NCI-H526 treated with DMSO at 0.1 percent for 48 hours (cell line): ENCODE measurements around the gene PLEKHN1.
"Not testable (repeated sequence)": the region's sequence is repeated elsewhere in the genome, so short reads cannot be mapped to it uniquely, and the experiment has no call there.

Source experiments
- DNase-seq: peaks from one replicate; lab custom pipeline; 2025; lab: John Stamatoyannopoulos, UW

Gene PLEKHN1

DNA sequence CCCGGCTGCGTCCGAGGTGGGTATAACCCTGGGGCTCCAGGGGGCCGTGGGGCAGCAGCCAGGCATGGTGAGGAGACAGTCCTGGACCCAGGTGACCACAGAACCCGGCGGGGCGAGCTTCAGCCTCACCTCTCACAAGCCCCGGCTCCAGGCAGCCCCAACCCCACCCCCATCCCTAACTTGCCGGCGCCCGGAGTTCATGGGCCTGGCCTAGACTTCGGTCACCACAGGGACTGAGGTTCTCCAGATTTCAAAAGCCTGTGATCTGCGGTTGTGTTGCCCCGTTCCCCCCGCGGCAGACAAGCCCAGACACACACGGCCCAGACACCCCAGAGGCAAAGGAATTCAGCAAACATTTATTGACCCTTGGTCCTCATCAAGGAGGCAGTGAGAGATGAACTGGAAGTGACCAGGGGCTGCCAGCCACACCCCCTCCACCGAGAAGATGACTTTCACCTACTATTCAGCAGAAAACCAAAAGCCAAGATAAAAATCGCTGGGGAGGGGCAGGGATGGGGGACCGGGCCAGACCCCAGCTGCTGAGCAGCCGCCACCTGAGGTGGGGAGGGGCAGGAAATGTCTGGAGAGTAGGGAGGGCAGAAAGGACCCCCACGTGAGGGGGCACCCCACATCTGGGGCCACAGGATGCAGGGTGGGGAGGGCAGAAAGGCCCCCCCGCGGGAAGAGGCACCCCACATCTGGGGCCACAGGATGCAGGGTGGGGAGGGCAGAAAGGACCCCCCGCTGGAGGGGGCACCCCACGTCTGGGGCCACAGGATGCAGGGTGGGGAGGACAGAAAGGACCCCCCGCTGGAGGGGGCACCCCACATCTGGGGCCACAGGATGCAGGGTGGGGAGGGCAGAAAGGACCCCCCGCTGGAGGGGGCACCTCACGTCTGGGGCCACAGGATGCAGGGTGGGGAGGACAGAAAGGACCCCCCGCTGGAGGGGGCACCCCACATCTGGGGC is 29.7 kb downstream of the PLEKHN1 start:
- no peak for DNase-seq

DNA sequence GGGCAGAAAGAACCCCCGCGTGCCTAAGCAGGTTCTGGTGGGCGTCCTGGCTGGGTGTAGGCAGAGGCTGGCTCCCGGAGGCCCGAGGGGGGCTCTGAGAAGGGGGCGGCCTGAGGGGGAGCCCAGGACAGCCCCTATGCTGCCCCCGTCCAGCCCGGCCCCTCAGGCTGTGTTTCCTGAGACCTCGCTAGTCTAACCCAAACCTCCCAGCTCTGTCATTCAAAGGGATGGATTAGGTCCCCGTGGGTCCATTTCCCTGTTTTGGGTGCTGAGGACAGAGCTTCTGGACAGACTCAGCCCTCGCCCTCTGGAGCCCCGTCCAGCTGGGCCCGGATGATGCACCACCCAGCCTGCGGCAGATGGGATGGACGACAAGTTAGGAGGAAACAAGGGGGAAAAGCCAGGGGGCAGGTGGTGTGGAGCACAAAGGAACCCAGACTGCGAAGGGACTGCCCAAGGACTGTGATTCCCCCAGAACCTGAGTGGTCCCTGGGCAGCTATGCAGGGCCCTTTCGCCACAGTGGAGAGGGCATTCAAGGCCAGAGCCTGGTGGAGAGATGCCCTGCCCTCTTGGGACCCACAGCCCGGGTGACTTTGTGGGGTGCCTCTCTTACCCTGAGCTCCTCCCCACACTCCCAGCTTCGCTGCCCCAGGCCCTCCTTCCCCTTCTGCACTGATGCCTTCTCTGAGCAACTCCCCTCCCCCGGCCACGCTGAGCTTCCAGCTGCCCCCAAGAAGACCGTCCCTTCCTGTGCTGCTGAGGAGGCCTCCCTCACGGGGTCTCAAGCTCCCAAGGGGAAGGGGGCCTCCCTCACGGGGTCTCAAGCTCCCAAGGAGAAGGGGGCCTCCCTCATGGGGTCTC is 30.8 kb downstream of the PLEKHN1 start:
- DNase-seq, result no peak

DNA sequence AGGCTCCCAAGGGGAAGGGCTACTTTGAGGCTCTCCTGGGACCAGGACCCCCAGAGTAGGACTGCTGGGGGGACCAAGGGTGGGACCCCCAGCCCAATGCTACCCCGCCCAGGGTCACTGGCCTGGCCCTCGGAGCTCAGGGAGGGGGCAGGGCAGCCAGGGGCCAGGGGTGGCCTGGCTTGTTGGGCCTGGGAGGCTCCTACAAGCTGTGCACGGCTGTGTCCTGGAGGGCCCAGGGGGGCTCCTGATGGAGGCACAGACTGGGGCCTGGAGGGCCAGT is 31.4 kb downstream of the PLEKHN1 start:
- no peak for DNase-seq

DNA sequence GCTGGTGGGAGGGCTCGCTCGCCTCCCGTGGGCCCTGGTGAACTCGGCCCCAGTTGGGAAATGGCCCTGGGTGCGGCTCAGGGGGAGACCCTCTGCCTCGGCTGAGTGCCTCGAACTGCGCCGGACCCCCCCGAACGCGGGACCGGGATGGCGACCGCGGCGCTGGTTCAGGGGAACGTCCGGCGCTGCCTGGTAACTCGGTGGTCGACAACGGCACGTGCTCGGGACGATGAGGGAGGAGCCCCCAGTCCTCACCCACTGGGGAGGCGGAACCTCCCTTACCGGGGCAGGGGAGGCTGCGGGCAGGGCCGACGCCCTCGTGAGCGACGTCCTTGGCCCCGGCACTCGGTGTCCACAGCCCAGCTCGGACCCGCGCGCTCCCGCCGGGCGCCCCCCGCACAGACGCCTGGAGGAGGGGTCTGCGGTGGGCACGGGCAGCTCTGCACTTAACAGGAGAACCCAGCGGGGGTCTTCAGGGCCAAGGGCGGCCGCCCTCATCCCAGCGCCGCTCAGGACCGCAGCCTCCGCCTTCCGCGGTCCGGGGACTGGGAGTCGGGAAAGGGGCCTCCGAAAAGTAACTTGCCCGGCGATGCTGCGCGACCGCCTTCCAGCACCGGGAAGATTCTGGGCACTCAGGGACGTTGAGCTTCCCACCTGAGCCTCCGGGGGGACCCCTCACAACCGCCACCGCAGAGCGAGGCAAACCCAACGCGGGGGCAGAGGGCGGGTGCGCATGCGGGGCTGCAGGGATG is 31.9 kb downstream of the PLEKHN1 start:
- DNase-seq, result no peak

DNA sequence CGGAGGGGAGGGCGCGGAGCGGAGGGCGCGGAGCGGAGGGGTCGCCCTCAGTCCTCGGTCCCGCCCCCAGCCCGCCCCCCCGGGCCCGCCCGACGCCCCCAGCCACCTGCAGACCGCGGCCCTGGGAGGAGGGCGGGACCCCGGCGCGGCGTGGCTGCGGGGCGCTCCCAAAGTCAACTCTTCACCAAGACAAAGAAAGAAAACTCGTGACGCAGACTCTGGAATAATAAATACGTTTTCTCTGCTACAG is 32.4 kb downstream of the PLEKHN1 start:
- DNase-seq, result no peak

DNA sequence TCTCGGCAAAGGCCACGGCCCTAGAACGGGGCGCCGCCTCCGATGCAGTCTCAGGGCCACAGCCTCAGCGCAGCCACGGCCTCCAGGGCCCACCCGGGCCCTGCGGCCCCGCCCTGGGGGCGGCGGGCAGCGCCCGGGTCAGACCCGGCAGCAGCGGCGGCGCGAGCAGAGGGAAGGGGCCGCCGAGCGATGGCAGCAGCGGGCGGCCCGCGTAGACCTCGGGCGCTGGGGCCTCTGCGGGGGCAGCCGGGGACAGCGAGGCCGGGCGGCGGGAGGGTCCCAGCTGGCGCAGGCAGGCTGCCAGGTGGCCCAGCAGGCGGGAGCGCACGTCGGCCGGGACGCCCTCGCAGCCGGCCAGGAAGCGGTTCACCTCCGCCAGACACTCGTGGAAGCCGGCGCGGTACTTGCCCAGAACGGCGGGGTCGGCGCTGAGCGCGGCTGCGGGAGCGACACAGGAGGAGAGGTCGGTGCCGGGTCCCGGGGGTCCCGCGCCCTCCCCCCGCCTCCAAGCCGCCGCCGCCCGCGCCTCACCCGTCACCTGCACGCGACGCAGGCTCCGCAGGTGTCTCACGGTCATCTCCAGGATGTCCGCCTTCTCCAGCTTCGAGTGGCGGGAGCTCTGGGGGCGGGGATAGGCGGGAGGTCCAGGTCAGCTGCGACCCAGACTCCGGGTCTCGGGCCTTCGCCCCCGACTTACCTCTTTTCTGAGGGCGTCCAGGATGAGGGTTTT is 32.9 kb downstream of the PLEKHN1 start:
- DNase-seq, result no peak

DNA sequence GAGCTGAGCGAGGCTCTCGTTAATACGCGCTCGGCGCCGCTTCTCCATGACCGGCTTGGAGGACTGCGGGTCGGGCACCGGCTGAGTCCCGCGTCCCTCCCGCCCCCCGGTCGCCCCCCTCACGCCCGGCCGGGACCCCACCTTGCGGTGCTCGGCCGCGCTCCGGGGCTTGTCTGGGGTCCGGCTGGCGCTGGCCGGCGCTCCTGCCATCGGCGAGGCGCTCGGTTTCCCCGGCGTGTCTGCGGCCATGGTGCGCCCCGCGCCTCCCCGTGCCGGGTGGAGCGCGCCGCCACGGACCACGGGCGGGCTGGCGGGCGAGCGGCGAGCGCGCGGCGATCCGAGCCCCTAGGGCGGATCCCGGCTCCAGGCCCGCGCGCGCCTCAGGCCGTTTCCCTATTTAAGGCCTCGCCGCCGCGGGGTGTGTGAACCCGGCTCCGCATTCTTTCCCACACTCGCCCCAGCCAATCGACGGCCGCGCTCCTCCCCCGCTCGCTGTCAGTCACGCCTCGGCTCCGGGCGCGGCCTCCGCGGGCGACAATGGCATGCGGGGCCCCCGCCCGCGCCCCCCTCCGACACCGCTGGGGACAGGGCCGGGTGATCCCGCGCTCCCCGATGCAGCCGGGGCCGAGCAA is 33.6 kb downstream of the PLEKHN1 start, which contains the start of gene HES4:
TSS of gene HES4 (minus strand) at position 373 of the 632 bp plus-strand sequence. CDS start at position 249, 124 bp downstream.
- DNase-seq, result peak; percentile 78

DNA sequence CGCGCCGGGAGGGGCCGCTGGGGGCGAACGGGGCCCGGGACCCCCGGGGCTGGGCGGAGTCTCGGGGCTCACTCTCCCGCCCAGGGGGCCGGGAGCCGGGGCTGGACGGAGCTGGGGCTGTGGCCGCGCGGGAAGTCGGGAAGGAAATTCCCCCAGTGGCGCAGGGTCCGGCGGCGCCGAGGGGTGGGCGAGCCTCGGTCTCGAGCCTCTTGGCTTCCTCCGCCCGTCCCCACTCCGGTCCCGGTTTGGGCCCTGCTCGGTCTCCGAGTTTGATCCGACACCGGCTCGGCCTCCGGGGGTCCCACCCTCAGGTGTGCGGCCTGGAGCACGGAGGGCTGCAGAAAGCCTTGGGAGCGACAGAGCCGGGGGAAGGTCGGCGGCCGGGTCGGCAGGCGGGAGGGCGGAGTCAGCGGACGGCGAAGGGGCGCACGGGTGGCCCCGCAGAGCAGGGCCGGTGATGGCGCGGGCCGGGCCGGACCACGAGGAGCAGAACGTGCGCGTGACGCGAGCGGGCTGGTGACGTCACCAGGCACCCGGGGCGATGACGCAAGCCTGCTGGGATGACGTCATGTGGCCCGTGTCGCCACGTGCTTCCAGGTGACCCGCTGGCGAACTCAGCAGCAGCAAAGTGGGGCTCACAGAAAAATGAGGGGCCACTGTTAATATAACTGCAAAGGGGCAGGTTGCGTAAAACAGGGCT is 34.2 kb downstream of the PLEKHN1 start:
- peak; percentile 61 for DNase-seq

DNA sequence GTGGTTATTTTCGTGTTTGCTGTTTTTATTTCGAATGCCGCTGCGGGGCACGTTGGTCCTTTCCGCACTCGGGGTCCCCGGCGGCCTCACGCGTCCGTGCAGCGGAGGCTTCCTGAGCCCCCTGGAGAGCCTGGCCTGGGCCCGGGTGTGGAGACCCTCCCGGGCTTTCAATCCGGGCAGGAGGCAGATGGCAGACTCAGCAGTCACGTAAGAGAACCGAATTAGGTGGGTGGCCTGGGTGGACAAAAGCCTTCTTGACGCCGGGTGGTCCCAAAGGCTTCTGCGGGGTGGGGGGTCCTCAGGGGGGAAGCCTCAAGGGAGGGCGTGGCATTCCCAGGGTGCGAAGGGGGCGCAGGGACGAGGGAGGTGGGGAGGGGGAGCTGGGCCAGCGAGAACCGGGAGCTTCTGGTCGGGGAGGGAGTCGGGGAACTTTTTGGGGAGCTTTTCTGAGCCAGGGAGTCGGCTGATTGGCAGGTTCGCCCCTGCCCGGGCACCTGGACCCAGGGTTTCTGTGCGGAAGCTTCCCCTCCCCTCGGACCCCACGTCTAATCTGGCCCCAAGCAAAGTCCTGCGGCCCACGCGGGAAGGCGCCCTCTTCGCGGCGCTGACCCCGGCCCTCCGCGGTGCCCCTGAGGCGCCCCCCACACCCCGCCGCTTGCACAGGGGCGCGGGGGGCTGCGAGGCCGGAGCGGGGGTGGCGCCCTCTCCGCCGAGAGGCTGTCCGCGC is 34.9 kb downstream of the PLEKHN1 start:
- no peak for DNase-seq

DNA sequence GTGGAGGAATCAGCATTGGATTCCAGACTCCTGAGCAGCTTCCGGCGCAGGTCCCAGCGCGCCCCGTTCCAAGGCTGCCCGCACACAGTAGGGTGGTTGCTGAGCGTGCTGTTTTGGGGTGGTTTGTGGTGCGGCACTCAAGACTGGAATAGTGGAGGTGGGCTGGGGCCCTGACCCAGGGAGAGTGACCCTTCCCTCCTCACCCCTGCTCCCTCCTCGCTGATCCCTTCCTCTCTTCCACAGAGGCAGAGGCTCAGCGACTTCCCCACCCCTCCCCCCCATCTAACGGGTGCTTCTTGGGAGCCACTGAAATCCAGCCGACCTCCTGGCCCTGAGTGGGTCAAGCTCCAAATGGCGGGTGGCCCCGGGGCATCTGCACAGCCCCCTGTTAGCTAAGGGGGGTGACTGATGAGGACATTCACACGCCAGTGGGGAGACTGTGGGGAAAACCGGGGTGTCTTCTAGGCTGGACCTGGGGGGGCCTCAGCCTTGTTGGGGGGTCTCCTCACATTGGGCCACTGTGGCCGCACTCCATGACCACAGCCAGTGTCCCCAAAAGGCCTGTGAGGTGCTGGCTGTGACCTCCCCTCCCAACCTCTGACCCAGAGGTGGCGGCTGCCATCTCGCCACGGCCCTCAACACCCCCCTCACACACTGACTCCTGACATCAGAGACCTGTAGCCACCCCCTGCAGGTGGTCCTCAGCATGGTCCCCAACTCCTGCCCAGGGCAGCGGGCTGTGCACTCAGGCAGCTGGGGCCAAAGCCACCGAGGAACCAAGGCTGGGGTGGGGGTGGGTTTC is 37.5 kb downstream of the PLEKHN1 start:
- no peak for DNase-seq

DNA sequence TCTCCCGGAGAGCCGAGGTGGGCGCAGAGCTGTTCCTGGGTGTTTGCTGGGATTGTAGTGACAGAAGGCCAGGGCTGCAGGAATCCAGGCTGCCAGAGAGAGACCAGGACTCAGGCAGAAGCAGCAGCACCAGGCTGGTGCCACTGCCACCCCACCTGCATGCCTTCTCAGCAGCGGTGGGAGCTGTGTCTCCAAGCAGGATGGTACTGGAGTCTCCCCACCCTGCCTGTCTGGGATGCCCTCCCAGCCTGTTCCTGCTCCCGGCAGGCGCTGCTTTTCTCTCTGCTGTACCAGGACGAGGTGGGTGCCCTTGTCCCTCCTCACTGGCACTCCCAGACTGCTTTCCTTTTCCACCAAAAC is 38.1 kb downstream of the PLEKHN1 start:
- no peak for DNase-seq

DNA sequence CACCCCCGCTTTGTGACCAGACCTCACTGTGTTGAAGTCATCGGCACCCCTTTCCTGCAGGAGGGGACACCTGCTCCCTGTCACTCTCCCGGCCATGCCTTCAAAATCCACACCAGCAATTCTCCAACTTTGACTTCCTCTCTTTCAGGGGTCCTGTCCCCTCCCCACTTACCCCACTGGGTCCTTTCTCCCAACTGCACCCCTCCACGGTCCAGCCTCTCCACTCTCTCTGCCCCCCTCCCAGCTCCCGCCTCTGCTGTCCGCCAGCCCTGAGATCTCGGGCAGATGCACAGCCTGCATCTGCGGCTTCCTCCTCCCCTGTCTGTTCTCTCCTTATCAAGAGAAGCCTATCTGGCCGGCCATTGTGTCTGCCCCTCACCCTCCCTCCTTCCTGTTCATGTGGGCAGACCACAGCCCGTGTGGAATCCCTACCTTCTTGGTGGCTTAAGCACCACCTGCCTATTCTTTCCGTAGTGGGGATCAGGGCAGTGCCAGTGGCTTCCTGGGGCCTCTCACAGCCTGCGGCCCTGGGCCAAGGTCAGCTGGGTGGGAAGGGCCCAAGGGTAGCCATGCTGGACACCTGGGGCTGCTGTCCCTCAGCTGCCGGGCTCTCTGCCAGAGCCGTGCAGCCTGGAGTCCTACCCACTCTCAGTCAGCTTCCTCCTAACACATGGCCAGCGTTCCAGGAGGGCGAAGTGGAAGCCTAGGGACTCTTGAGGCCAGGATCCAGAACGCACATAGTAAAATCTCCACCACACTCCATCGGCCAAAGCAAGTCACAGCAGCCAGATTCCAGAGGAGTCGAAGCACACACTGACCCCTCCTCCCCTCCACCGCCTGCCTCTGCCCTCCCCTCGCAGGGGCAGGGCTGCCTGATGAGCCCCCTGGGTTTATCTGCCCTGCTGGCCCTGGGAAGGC is 38.8 kb downstream of the PLEKHN1 start:
- DNase-seq, result no peak

DNA sequence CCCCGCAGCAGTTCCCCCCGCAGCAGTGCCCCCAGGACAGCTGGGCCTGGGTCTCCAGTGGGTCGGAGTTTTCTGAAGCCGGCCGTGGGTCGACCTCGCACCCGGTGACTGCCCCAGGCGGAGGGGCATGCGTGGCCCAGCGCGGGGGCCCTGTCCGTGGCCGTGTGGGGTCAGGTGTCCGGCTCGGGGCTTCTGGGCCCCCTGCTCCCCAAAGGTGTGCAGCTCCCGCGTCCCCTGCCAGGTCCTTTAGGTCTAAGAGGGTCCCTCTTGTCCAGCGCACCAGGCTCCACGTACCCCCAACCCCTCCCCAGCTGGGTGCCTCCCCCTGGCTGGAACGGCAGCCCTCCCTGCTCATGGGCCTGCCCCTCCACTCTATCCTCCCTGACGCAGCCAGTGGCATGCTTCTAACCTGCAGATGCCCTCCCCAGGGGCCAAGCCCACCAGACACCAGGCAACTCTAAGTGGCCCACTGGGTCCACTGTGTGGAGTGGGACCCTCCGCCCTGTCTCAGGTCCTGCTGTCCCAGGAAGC is 39.6 kb downstream of the PLEKHN1 start:
- no peak for DNase-seq

DNA sequence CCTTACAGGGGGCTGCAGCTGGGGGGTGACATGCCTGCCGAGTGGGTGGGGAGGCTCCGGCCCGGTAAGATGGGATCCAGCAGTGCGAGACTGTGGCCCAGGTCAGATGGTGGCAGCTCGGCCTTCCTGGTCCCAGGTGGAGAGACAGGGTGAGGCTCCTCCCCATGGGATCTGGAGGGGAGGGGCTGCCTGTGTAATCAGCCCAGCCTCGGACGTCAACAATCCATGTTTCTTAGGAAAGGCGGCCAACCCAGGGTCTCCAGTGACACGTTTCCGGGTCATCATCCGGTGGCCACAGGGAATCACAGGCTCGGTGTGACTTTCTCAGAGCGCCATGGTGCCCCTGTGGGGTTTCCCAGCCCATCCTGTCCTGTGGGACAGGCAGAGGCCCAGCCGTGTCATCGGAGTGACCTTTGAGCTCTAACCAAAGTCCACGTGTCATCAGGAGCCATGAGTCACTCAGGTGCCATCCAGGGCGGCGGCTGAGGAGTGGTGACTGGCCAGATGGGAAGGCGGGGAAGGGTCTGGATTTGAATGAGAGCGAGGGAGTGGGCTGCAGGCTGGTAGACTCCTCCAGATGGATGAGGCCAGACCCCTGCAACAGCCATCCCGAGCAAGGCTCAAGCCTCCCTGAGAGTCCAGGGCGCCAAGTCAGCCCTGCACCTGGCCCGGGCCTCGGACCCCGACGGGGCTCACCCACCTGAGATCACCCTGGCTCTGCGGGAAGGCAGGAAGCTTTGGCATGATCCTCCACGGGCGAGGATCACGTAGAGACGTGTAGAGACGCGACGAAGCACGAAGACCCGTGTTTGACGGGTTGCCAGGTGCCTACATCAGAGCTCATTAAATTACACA is 40.2 kb downstream of the PLEKHN1 start:
- no peak for DNase-seq

DNA sequence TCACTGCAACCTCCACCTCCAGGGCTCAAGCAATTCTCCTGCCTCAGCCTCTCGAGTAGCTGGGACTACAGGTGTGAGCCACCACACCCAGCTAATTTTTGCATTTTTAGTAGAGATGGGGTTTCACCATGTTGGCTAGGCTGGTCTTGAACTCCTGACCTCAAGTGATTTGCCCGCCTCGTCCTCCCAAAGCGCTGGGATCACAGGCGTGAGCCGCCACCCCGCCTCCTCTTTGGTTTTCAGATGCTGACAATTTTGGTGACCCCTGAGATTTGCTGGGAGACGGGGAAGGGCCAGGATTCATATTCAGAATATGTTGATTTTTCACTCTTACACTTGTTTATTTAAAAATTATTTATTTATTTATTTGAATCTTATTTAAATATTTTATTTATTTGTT is 43.8 kb downstream of the PLEKHN1 start:
- not testable (repeated sequence) for DNase-seq

DNA sequence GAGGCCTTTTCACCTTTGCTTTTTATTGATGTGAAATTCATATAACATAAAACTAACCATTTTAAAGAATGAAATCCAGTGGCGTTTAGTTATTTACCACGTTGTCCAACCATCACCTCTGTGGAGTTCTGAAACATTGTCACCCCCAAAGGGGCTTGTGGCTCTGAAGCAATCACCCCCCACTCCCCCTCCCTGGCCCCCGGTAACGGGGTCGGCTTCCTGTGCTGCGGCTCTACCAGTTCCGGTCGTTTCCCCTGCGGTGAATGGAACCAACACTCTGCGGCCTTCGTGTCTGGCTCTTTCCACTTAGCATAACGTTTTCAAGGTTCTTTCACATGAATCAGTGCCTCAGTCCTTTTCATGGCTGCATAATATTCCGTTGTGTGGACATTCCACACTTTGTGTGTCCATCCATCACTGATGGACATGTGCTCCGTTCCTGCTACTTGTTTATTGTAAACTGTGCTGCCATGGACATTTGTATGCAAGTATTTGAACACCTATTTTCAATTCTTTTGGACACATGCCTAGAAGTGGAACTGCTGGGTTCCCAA is 45.2 kb downstream of the PLEKHN1 start:
- DNase-seq, result no peak

DNA sequence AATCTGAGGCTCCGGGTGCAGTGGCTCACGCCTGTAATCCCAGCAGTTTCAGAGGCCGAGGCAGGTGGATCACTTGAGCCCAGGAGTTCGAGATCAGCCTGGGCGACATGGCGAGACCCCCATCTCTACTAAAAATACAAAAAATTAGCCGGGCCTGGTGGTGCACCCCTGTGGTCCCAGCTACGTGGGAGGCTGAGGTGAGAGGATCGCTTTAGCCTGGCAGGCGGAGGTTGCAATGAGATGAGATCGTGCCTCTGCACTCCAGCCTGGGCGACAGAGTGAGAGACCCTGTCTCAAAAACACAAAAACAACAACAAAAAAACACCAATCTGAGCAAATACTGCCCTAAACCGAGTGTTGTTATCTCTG is 46.4 kb downstream of the PLEKHN1 start:
- DNase-seq, result not testable (repeated sequence)
